ENCODE measurements around the gene GTF2F2. TPM values are rescaled to one million over a fixed set of nuclear protein-coding genes. Genes with fewer than 3 reads are reported as not detected.

GTF2F2 gene
- total and polyA plus RNA-seq, 10 donors: 11.8 to 19.1 (median 16.4) TPM

GRCh38 chr13:45167611-45168554 is 47.6 kb downstream of the GTF2F2 start:
- Histone ChIP-seq H3K4me1 (no peaks in the 10 kb centered on the region), H3K27me3 (replicated peaks in 1 of 7) (no peaks in the 10 kb centered on the region), H3K4me3 (no peak overlapping the region), H3K27ac (no peak overlapping the region), H3K9me3 (no peaks in the 10 kb centered on the region), H3K36me3 (peaks cover 0 to 50% (median 1%) of the 10 kb centered on the region in 6 donors)
- TF ChIP-seq POLR2AphosphoS5 (IDR thresholded peaks at IDR 0.05) (no peak), CTCF (IDR thresholded peaks at IDR 0.05 in 8 of 11, conservative IDR thresholded peaks at IDR 0.05 in 3 of 11) (no peak), POLR2A (IDR thresholded peaks at IDR 0.05) (no peak)
- 88 to 97% (median 93%) methylated on average over 12 of the region's 12 CpGs for WGBS, 5 donors
- intact Hi-C loops (cut with DNase I; ENCODE audit: low total_unique reads): no loop called here
- DNase-seq: no peak

GRCh38 chr13:45168555-45168930 is 48.2 kb downstream of the GTF2F2 start:
- TF ChIP-seq CTCF (IDR thresholded peaks at IDR 0.05 in 8 of 11, conservative IDR thresholded peaks at IDR 0.05 in 3 of 11) (no peak), POLR2A (IDR thresholded peaks at IDR 0.05) (no peak), POLR2AphosphoS5 (IDR thresholded peaks at IDR 0.05) (no peak)
- no peaks in the 10 kb centered on the region for H3K27me3 ChIP-seq (replicated peaks in 1 of 7)
- H3K36me3 ChIP-seq: peaks cover 0 to 47% (median 1%) of the 10 kb centered on the region in 6 donors
- no peaks in the 10 kb centered on the region for H3K9me3 ChIP-seq
- intact Hi-C loops (cut with DNase I; ENCODE audit: low total_unique reads): no loop called here
- no peak overlapping the region for H3K4me3 ChIP-seq
- H3K27ac ChIP-seq: no peak overlapping the region
- H3K4me1 ChIP-seq: no peaks in the 10 kb centered on the region
- no peak for DNase-seq
- WGBS, 5 donors: 65 to 98% (median 76%) methylated on average over 2 of the region's 2 CpGs

DNA sequence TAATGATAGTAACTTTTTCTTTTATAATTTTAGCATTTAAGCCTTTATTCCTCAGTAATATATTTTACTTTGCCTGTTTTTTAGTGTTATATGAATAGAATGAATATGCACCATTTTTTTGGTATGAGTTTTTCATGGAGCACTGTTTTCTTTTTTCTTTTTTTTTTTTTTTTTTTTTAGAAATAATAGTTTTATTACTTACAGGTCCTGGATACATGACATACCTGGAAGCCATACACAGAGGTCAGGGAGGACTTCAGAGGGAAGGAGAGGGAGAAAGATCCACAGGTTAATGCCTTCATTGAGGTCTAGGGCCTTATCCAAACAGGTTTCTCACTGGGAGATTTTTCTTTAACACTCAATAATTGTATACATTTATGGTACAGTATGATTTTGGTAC is 54.2 kb downstream of the GTF2F2 start:
- Histone ChIP-seq H3K4me3 (no peak overlapping the region), H3K4me1 (no peaks in the 10 kb centered on the region), H3K36me3 (peaks cover 0 to 30% (median 0%) of the 10 kb centered on the region in 6 donors), H3K27ac (no peak overlapping the region), H3K9me3 (no peaks in the 10 kb centered on the region), H3K27me3 (replicated peaks in 1 of 7) (no peaks in the 10 kb centered on the region)
- TF ChIP-seq POLR2A (IDR thresholded peaks at IDR 0.05) (no peak), POLR2AphosphoS5 (IDR thresholded peaks at IDR 0.05) (no peak), CTCF (IDR thresholded peaks at IDR 0.05 in 8 of 11, conservative IDR thresholded peaks at IDR 0.05 in 3 of 11) (no peak)
- intact Hi-C loops (cut with DNase I; ENCODE audit: low total_unique reads): no loop called here
- DNase-seq: no peak

GRCh38 chr13:45178349-45179162 is 58.2 kb downstream of the GTF2F2 start:
- intact Hi-C loops (cut with DNase I; ENCODE audit: low total_unique reads): no loop called here
- H3K4me3 ChIP-seq: no peak overlapping the region
- no peak overlapping the region for H3K27ac ChIP-seq
- H3K36me3 ChIP-seq: peaks cover 0 to 28% (median 0%) of the 10 kb centered on the region in 6 donors
- 86 to 93% (median 87%) methylated on average over 3 of the region's 3 CpGs for WGBS, 5 donors
- DNase-seq: no peak
- no peak for TF ChIP-seq CTCF (IDR thresholded peaks at IDR 0.05 in 8 of 11, conservative IDR thresholded peaks at IDR 0.05 in 3 of 11)
- TF ChIP-seq POLR2AphosphoS5 (IDR thresholded peaks at IDR 0.05): no peak
- TF ChIP-seq POLR2A (IDR thresholded peaks at IDR 0.05): no peak
- H3K4me1 ChIP-seq: no peaks in the 10 kb centered on the region
- H3K9me3 ChIP-seq: no peaks in the 10 kb centered on the region
- no peaks in the 10 kb centered on the region for H3K27me3 ChIP-seq (replicated peaks in 1 of 7)

Data from spleen (tissue), 11 donors.